KMS-11 (cell line): ENCODE measurements around the gene TMC1.

ENCODE experiments used
- H2AFZ ChIP-seq: fragments of 200-600 bp; sonication (generic); 2 replicates; pipeline ENCODE4 v1.6.1; 2016; ENCODE audit warnings: antibody characterized with exemption, mixed run types, low read depth
- H3K27ac ChIP-seq: fragments of 200-600 bp; sonication (generic); 2 replicates; pipeline ENCODE4 v1.6.1; 2016; ENCODE audit warnings: mild to moderate bottlenecking, mixed run types
- H3K27me3 ChIP-seq: fragments of 200-600 bp; sonication (generic); 2 replicates; pipeline ENCODE4 v1.6.1; 2017; ENCODE audit warnings: mild to moderate bottlenecking, low read depth, mixed run types, moderate library complexity; ENCODE audit not compliant: insufficient read depth
- H3K36me3 ChIP-seq: fragments of 200-600 bp; sonication (generic); 2 replicates; pipeline ENCODE4 v1.6.1; 2017; ENCODE audit warnings: mild to moderate bottlenecking, mixed run types; ENCODE audit not compliant: insufficient read depth
- H3K4me1 ChIP-seq: fragments of 200-600 bp; sonication (generic); 2 replicates; pipeline ENCODE4 v1.6.1; 2016; ENCODE audit warnings: mild to moderate bottlenecking, low read depth, mixed run types; ENCODE audit not compliant: poor library complexity, severe bottlenecking
- H3K4me2 ChIP-seq: fragments of 200-600 bp; sonication (generic); 2 replicates; pipeline ENCODE4 v1.7.0; 2016; ENCODE audit warnings: mild to moderate bottlenecking, mixed run types
- H3K4me3 ChIP-seq: fragments of 200-600 bp; sonication (generic); IDR thresholded peaks from 2 replicates; pipeline ENCODE4 v1.6.1; 2017; ENCODE audit warnings: low read depth, low read length, mixed read lengths; ENCODE audit not compliant: insufficient read depth
- H3K79me2 ChIP-seq: fragments of 200-600 bp; sonication (generic); 2 replicates; pipeline ENCODE4 v1.6.1; 2016; ENCODE audit warnings: low read depth, mixed run types; ENCODE audit not compliant: insufficient read depth
- H3K9ac ChIP-seq: fragments of 200-600 bp; sonication (generic); 2 replicates; pipeline ENCODE4 v1.6.1; 2016; ENCODE audit warnings: mild to moderate bottlenecking, mixed run types
- H4K20me1 ChIP-seq: fragments of 200-600 bp; sonication (generic); 2 replicates; pipeline ENCODE4 v1.6.1; 2016; ENCODE audit warnings: mild to moderate bottlenecking, mixed run types; ENCODE audit not compliant: insufficient read depth
- CTCF ChIP-seq: fragments of 200-600 bp; sonication (generic); conservative IDR thresholded peaks from 2 replicates; pipeline ENCODE4 v1.6.1; 2017; ENCODE audit warnings: low read depth, mild to moderate bottlenecking, antibody characterized with exemption, low read length, moderate library complexity, mixed read lengths

Gene TMC1

GRCh38 chr9:72701510-72701909 lies 180.1 kb downstream of the TMC1 start:
- no peak for TF ChIP-seq CTCF
- Histone ChIP-seq H3K4me1 (peaks cover 46% of the 10 kb centered on the region), H2AFZ (no peak overlapping the region), H3K79me2 (no peaks in the 10 kb centered on the region), H3K4me2 (no peak overlapping the region), H3K27me3 (no peaks in the 10 kb centered on the region), H3K4me3 (no peak overlapping the region), H4K20me1 (no peaks in the 10 kb centered on the region), H3K9ac (no peak overlapping the region), H3K36me3 (no peaks in the 10 kb centered on the region), H3K27ac (no peak overlapping the region)

- Histone ChIP-seq H3K36me3 (no peaks in the 10 kb centered on the region), H3K79me2 (no peaks in the 10 kb centered on the region), H3K9ac (peak overlapping the region; percentile 31; the same call in 1 of the 2 replicates), H4K20me1 (no peaks in the 10 kb centered on the region), H3K27me3 (no peaks in the 10 kb centered on the region), H3K4me3 (no peak overlapping the region), H3K27ac (peak overlapping the region; percentile 64), H3K4me1 (peaks cover 41% of the 10 kb centered on the region), H2AFZ (peak overlapping the region; percentile 71), H3K4me2 (peak overlapping the region; percentile 99)
- TF ChIP-seq CTCF = no peak; the same call in 1 of the 2 replicates
Observed at GRCh38 chr9:72703574-72703973, 182.2 kb downstream of the TMC1 start.

GRCh38 chr9:72704688-72705375 lies 183.4 kb downstream of the TMC1 start:
- TF ChIP-seq CTCF = no peak
- H3K4me1 ChIP-seq = peaks cover 41% of the 10 kb centered on the region
- H3K27me3 ChIP-seq = no peaks in the 10 kb centered on the region
- H4K20me1 ChIP-seq = no peaks in the 10 kb centered on the region
- no peak overlapping the region for H3K9ac ChIP-seq
- no peak overlapping the region for H3K4me3 ChIP-seq
- H3K36me3 ChIP-seq = no peaks in the 10 kb centered on the region
- peak overlapping the region; percentile 71; the same call in 1 of the 2 replicates for H2AFZ ChIP-seq
- H3K79me2 ChIP-seq = no peaks in the 10 kb centered on the region
- peak overlapping the region; percentile 99 for H3K4me2 ChIP-seq
- peak overlapping the region; percentile 64; the same call in 1 of the 2 replicates for H3K27ac ChIP-seq

GRCh38 chr9:72718503-72718902 lies 197.1 kb downstream of the TMC1 start:
- Histone ChIP-seq H3K4me1 (no peaks in the 10 kb centered on the region), H3K4me3 (no peak overlapping the region), H3K4me2 (no peak overlapping the region), H3K36me3 (no peaks in the 10 kb centered on the region), H4K20me1 (no peaks in the 10 kb centered on the region), H3K9ac (no peak overlapping the region), H2AFZ (no peak overlapping the region), H3K27ac (no peak overlapping the region), H3K79me2 (no peaks in the 10 kb centered on the region), H3K27me3 (no peaks in the 10 kb centered on the region)
- TF ChIP-seq CTCF = no peak
